ENCODE data around the gene SH3GLB2. TPM values are rescaled to one million over a fixed set of nuclear protein-coding genes. Genes with fewer than 3 reads are reported as not detected.

Gene SH3GLB2
- total and polyA plus RNA-seq, 2 experiments from 2014 or later, result 21.9 to 68.0 TPM

GRCh38 chr9:128995791-128996190 is 32.3 kb downstream of the SH3GLB2 start (continued):
- TF ChIP-seq ZNF462 (CRISPR knock-in tag; IDR thresholded peaks at IDR 0.05), result no peak
- no peak for TF ChIP-seq ZNF114 (CRISPR knock-in tag; IDR thresholded peaks at IDR 0.05)

GRCh38 chr9:128992995-128993394 is 35.1 kb downstream of the SH3GLB2 start:
- H3K27ac ChIP-seq (ENCODE audit: low read depth), result no peak overlapping the region; the same call in 1 of the 2 replicates
- no peaks in the 10 kb centered on the region for H3K4me1 ChIP-seq (ENCODE audit: insufficient read depth)
- H3K27ac Mint-ChIP-seq, result no peak overlapping the region
- no peaks in the 10 kb centered on the region for H3K79me2 ChIP-seq (replicated peaks; ENCODE audit: insufficient read depth)
- DNase-seq (ENCODE audit: low spot score), result peak; percentile 65
- peak; percentile 89 for ATAC-seq
- no peak overlapping the region for H3K4me3 Mint-ChIP-seq
- no peaks in the 10 kb centered on the region for H3K9me3 Mint-ChIP-seq
- TF ChIP-seq CTCF (conservative IDR thresholded peaks at IDR 0.05; ENCODE audit: low read depth in 2 of 2), result peak; percentile 47 to 55
- TF ChIP-seq ZNF114 (CRISPR knock-in tag; IDR thresholded peaks at IDR 0.05), result no peak
- TF ChIP-seq EZH2 (IDR thresholded peaks at IDR 0.05; ENCODE audit: low read depth, unreplicated experiment), result no peak
- TF ChIP-seq EZH2phosphoT487 (IDR thresholded peaks at IDR 0.05; ENCODE audit: unreplicated experiment), result no peak
- no peak for TF ChIP-seq ETS1 (IDR thresholded peaks at IDR 0.05)
- TF ChIP-seq ZNF462 (CRISPR knock-in tag; IDR thresholded peaks at IDR 0.05), result no peak
- no peaks in the 10 kb centered on the region for H3K27me3 ChIP-seq (ENCODE audit: insufficient read depth)
- H3K36me3 ChIP-seq (ENCODE audit: insufficient read depth), result peaks cover 63% of the 10 kb centered on the region
- no peak overlapping the region for H2AFZ ChIP-seq
- H3K27me3 Mint-ChIP-seq (ENCODE audit: insufficient read depth, low read depth, poor library complexity), result peaks cover 4% of the 10 kb centered on the region
- no peaks in the 10 kb centered on the region for H3K4me1 Mint-ChIP-seq
- peaks cover 72% of the 10 kb centered on the region for H3K36me3 Mint-ChIP-seq (ENCODE audit: low read depth)
- peaks cover 17% of the 10 kb centered on the region for H3F3A ChIP-seq (replicated peaks; ENCODE audit: low read depth)
- H3K4me3 ChIP-seq, result no peak overlapping the region
- peaks cover 17% of the 10 kb centered on the region for H4K20me1 ChIP-seq (replicated peaks; ENCODE audit: insufficient read depth)
- no peaks in the 10 kb centered on the region for H3K9me2 ChIP-seq (ENCODE audit: insufficient read depth)
- no peak overlapping the region for H3K4me2 ChIP-seq
